Smooth muscle cell of bladder (primary cell): ENCODE measurements around the gene PCDHGB2. TPM values are rescaled to one million over a fixed set of nuclear protein-coding genes. Genes with fewer than 3 reads are reported as not detected.

ENCODE experiments used
- total RNA-seq: library from RNA; depleted of rRNA; stranded (reverse); fragments of >200 nt; gene quantifications from 2 replicates; pipeline ENCODE4 v1.2.3, GENCODE V29; 2014

PCDHGB2 gene
- total RNA-seq = 2.4 and 2.7 TPM in 2 replicates

GRCh38 chr5:141359790-141360426 is at the start of gene PCDHGB2:
Gene PCDHGB2, plus strand, starts transcription at chr5:141359994. Its CDS starts 142 bp downstream, at chr5:141360136.

GRCh38 chr5:141320225-141321169 is 39.3 kb upstream of the PCDHGB2 start, which contains the start of gene TAF7:
Gene TAF7, minus strand, starts transcription at chr5:141320784. Its CDS starts 740 bp downstream, at chr5:141320044.

GRCh38 chr5:141330299-141331080 is 29.3 kb upstream of the PCDHGB2 start, which contains the start of gene PCDHGA1:
Gene PCDHGA1, plus strand, starts transcription at chr5:141330514.

GRCh38 chr5:141338538-141339306 is 21.1 kb upstream of the PCDHGB2 start, which contains the start of gene PCDHGA2:
Gene PCDHGA2, plus strand, starts transcription at chr5:141338760.

GRCh38 chr5:141343242-141343952 is 16.4 kb upstream of the PCDHGB2 start, which contains the start of gene PCDHGA3:
Gene PCDHGA3, plus strand, starts transcription at chr5:141343829. Its CDS starts 205 bp downstream, at chr5:141344034.

GRCh38 chr5:141349917-141350619 is 9.7 kb upstream of the PCDHGB2 start, which contains the start of gene PCDHGB1:
Gene PCDHGB1, plus strand, starts transcription at chr5:141350099. Its CDS starts 162 bp downstream, at chr5:141350261.

GRCh38 chr5:141354900-141355469 is 4.8 kb upstream of the PCDHGB2 start, which contains the start of gene PCDHGA4:
Gene PCDHGA4, plus strand, starts transcription at chr5:141355021. Its CDS starts 87 bp downstream, at chr5:141355108.

GRCh38 chr5:141363952-141364660 is 4.3 kb downstream of the PCDHGB2 start, which contains the start of gene PCDHGA5:
Gene PCDHGA5, plus strand, starts transcription at chr5:141364162. Its CDS starts 169 bp downstream, at chr5:141364331.

GRCh38 chr5:141369994-141370848 is 10.4 kb downstream of the PCDHGB2 start, which contains the start of gene PCDHGB3:
Gene PCDHGB3, plus strand, starts transcription at chr5:141370242. Its CDS starts 153 bp downstream, at chr5:141370395.

GRCh38 chr5:141373673-141374317 is 14.0 kb downstream of the PCDHGB2 start, which contains the start of gene PCDHGA6:
Gene PCDHGA6, plus strand, starts transcription at chr5:141373891. Its CDS starts 193 bp downstream, at chr5:141374084.

GRCh38 chr5:141382469-141383294 is 22.9 kb downstream of the PCDHGB2 start, which contains the start of gene PCDHGA7:
Gene PCDHGA7, plus strand, starts transcription at chr5:141382742. Its CDS starts 158 bp downstream, at chr5:141382900.

GRCh38 chr5:141387557-141388311 is 27.9 kb downstream of the PCDHGB2 start, which contains the start of gene PCDHGB4:
Gene PCDHGB4, plus strand, starts transcription at chr5:141387698. Its CDS starts 187 bp downstream, at chr5:141387885.

GRCh38 chr5:141392429-141393198 is 32.8 kb downstream of the PCDHGB2 start, which contains the start of gene PCDHGA8:
Gene PCDHGA8, plus strand, starts transcription at chr5:141392633. Its CDS starts 181 bp downstream, at chr5:141392814.

